ENCODE data around the gene NFIC. TPM values are rescaled to one million over a fixed set of nuclear protein-coding genes. Genes with fewer than 3 reads are reported as not detected.
"Not testable (repeated sequence)": the region's sequence is repeated elsewhere in the genome, so short reads cannot be mapped to it uniquely, and the experiment has no call there.

NFIC gene
- total RNA-seq, 1 donor from 2014 or later, result 1.1 TPM

DNA sequence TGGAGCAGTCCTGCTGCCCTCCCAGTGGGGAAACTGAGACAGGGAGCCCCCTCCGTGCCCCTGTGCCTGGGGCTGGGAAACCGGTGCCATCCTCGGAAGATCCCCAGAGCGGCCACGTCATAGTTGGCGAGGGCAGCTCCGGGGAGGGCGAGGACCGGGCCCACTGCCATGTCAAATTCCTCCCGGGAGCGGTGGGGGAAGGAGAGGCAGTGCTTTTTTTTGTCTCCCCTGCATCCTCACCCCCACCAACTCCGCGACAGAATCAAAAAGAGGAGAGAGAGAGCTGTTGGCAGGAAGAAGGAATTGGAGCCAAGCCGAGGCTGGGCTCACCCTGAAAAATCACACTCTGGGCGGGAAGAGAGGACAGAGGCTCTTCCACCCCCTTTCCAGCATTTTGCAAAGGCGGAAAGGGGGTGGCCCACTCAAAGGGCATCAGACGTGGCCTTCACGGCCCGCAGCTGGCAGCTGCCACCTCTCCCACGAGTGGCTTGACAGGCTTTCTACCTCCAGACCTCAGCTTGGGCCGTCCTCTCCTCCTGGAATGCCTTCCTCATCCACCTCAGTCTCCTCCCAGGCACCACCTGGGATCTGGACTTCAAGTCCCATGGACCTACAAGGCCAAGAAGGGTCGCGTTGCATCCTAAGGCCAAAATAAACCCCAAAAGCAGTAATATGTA is 19.6 kb upstream of the NFIC start:
- no peaks in the 10 kb centered on the region for H3K36me3 Mint-ChIP-seq
- Histone ChIP-seq H2AFZ (replicated peaks) (no peak overlapping the region), H3F3A (ENCODE audit: low read depth) (no peaks in the 10 kb centered on the region), H3K79me2 (ENCODE audit: low read depth) (no peaks in the 10 kb centered on the region), H4K20me1 (ENCODE audit: low read depth) (no peaks in the 10 kb centered on the region), H3K27me3 (peaks cover 86% of the 10 kb centered on the region), H3K27ac (no peak overlapping the region), H3K36me3 (no peaks in the 10 kb centered on the region), H3K9ac (no peak overlapping the region), H3K4me3 (no peak overlapping the region), H3K9me3 (ENCODE audit: low read depth) (no peaks in the 10 kb centered on the region), H3K4me2 (no peak overlapping the region), H3K4me1 (no peaks in the 10 kb centered on the region)
- DNase-seq (ENCODE audit: low spot score), result no peak
- H3K9me3 Mint-ChIP-seq, result no peaks in the 10 kb centered on the region
- no peak overlapping the region for H3K4me3 Mint-ChIP-seq
- no peaks in the 10 kb centered on the region for H3K4me1 Mint-ChIP-seq
- no peak overlapping the region for H3K27ac Mint-ChIP-seq
- H3K27me3 Mint-ChIP-seq (ENCODE audit: insufficient read depth, low read depth), result peaks cover 19% of the 10 kb centered on the region
- TF ChIP-seq EZH2 (IDR thresholded peaks at IDR 0.05) (no peak), EZH2phosphoT487 (IDR thresholded peaks at IDR 0.05) (no peak)
- TF ChIP-seq, protein P1, sequence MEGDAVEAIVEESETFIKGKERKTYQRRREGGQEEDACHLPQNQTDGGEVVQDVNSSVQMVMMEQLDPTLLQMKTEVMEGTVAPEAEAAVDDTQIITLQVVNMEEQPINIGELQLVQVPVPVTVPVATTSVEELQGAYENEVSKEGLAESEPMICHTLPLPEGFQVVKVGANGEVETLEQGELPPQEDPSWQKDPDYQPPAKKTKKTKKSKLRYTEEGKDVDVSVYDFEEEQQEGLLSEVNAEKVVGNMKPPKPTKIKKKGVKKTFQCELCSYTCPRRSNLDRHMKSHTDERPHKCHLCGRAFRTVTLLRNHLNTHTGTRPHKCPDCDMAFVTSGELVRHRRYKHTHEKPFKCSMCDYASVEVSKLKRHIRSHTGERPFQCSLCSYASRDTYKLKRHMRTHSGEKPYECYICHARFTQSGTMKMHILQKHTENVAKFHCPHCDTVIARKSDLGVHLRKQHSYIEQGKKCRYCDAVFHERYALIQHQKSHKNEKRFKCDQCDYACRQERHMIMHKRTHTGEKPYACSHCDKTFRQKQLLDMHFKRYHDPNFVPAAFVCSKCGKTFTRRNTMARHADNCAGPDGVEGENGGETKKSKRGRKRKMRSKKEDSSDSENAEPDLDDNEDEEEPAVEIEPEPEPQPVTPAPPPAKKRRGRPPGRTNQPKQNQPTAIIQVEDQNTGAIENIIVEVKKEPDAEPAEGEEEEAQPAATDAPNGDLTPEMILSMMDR (IDR thresholded peaks at IDR 0.05), result no peak

DNA sequence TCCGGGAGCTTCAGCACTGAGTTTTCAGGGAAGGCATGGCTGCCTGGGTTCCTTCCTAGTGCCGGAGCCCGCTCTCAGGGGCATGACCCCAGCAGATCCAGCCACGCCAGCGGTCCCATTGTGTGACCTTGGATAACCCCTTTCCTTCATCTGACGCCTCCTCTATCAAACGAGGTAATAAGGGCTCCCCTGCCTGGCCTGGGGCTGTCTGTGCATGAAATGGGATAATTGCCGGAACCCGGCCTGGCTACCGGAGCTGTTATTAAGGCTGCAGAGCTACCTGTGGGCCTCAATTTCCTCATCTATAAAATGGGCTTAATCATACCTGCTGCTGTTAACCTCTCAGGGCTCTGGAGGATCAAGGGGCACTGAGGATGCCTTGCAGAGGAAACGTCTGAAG is 18.3 kb upstream of the NFIC start:
- no peak for DNase-seq (ENCODE audit: low spot score)
- Histone ChIP-seq H3K27me3 (peaks cover 95% of the 10 kb centered on the region), H3K4me1 (no peaks in the 10 kb centered on the region), H3K4me2 (no peak overlapping the region), H3K27ac (no peak overlapping the region), H3K4me3 (no peak overlapping the region), H3K9ac (no peak overlapping the region), H3K9me3 (ENCODE audit: low read depth) (no peaks in the 10 kb centered on the region), H2AFZ (replicated peaks) (no peak overlapping the region), H3F3A (ENCODE audit: low read depth) (no peaks in the 10 kb centered on the region), H3K79me2 (ENCODE audit: low read depth) (no peaks in the 10 kb centered on the region), H3K36me3 (no peaks in the 10 kb centered on the region), H4K20me1 (ENCODE audit: low read depth) (no peaks in the 10 kb centered on the region)
- no peak overlapping the region for H3K27ac Mint-ChIP-seq
- no peak for TF ChIP-seq EZH2 (IDR thresholded peaks at IDR 0.05)
- TF ChIP-seq EZH2phosphoT487 (IDR thresholded peaks at IDR 0.05), result no peak
- TF ChIP-seq, protein P1 (IDR thresholded peaks at IDR 0.05), result no peak
- H3K4me1 Mint-ChIP-seq, result no peaks in the 10 kb centered on the region
- H3K9me3 Mint-ChIP-seq, result no peaks in the 10 kb centered on the region
- H3K4me3 Mint-ChIP-seq, result no peak overlapping the region
- no peaks in the 10 kb centered on the region for H3K36me3 Mint-ChIP-seq
- peaks cover 25% of the 10 kb centered on the region for H3K27me3 Mint-ChIP-seq (ENCODE audit: insufficient read depth, low read depth)

DNA sequence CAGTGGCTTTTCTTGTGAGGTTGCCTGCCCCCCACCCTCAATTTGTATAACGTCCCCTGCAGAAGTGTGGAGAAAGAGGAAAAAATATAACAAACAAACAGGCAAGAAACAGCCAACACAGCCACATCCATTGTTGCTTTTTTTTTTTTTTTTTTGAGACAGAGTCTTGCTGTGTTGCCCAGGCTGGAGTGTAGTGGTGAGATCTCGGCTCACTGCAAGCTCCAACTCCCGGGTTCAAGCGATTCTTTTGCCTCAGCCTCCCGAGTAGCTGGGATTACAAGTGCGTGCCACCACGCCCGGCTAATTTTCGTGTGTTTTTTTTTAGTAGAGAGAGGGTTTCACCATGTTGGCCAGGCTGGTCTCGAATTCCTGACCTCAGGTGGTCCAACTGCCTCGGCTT is 17.9 kb upstream of the NFIC start:
- peaks cover 95% of the 10 kb centered on the region for H3K27me3 ChIP-seq
- H3K9me3 Mint-ChIP-seq; H3K9me3 ChIP-seq (ENCODE audit: low read depth); H3K4me1 ChIP-seq; H4K20me1 ChIP-seq (ENCODE audit: low read depth); H3K36me3 Mint-ChIP-seq; H3K4me2 ChIP-seq; H3F3A ChIP-seq (ENCODE audit: low read depth); H3K4me3 ChIP-seq; H3K4me1 Mint-ChIP-seq; H3K27ac Mint-ChIP-seq; H3K79me2 ChIP-seq (ENCODE audit: low read depth); H3K27ac ChIP-seq; H3K4me3 Mint-ChIP-seq; H2AFZ ChIP-seq (replicated peaks); H3K36me3 ChIP-seq; H3K9ac ChIP-seq; DNase-seq (ENCODE audit: low spot score): not testable (repeated sequence)
- peaks cover 29% of the 10 kb centered on the region for H3K27me3 Mint-ChIP-seq (ENCODE audit: insufficient read depth, low read depth)

DNA sequence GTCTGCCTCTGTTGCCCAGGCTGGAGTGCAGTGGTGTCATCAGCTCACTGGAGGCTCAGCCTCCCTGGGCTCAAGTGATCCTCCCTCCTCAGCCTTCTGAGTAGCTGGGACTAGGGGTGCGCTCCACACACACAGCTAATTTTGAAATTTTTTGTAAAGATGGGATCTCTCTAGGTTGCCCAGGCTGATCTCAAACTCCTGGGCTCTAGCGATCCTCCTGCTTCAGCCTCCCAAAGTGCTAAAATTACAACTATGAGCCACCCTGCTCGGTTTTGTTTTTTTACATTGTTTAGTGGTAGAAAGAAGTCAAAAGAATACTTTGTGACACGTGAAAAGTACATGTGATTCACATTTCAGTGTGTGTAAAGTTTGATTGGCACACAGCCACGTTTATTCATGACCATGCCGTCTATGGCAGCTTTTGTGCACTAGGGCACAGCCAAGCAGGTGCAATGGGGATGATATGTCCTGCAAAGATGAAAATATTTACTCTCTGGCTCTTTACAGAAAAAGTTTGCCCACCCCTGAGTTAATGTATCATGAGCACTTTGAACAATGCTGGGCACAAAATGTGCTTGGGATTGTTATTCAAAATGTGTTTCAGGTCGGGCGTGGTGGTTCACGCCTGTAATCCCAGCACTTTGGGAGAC is 16.2 kb upstream of the NFIC start:
- H3F3A ChIP-seq (ENCODE audit: low read depth), result no peaks in the 10 kb centered on the region
- no peaks in the 10 kb centered on the region for H4K20me1 ChIP-seq (ENCODE audit: low read depth)
- H3K4me1 Mint-ChIP-seq, result no peaks in the 10 kb centered on the region
- no peaks in the 10 kb centered on the region for H3K9me3 Mint-ChIP-seq
- no peak overlapping the region for H3K4me2 ChIP-seq
- H3K4me3 Mint-ChIP-seq, result no peak overlapping the region
- no peak overlapping the region for H3K9ac ChIP-seq
- H3K27me3 Mint-ChIP-seq (ENCODE audit: insufficient read depth, low read depth), result peaks cover 28% of the 10 kb centered on the region
- peaks cover 100% of the 10 kb centered on the region for H3K27me3 ChIP-seq
- no peaks in the 10 kb centered on the region for H3K36me3 ChIP-seq
- no peaks in the 10 kb centered on the region for H3K9me3 ChIP-seq (ENCODE audit: low read depth)
- no peak overlapping the region for H2AFZ ChIP-seq (replicated peaks)
- DNase-seq (ENCODE audit: low spot score), result no peak
- no peaks in the 10 kb centered on the region for H3K79me2 ChIP-seq (ENCODE audit: low read depth)
- no peaks in the 10 kb centered on the region for H3K36me3 Mint-ChIP-seq
- no peak overlapping the region for H3K27ac Mint-ChIP-seq
- TF ChIP-seq EZH2phosphoT487 (IDR thresholded peaks at IDR 0.05), result no peak
- TF ChIP-seq EZH2 (IDR thresholded peaks at IDR 0.05), result no peak
- TF ChIP-seq, protein P1 (IDR thresholded peaks at IDR 0.05), result no peak
- H3K27ac ChIP-seq, result no peak overlapping the region
- no peaks in the 10 kb centered on the region for H3K4me1 ChIP-seq
- no peak overlapping the region for H3K4me3 ChIP-seq

Data from neural progenitor cell (in vitro differentiated cells).